GM23338 (cell line): ENCODE data around the gene RAB27B.

ENCODE experiments used
- CREB1 ChIP-seq: fragments of 250-450 bp; sonication (Bioruptor Pico); IDR thresholded peaks from 2 replicates; pipeline ENCODE4 v1.5.0; 2020; ENCODE audit warnings: low read depth, mild to moderate bottlenecking, moderate library complexity
- ETS1 ChIP-seq: IDR thresholded peaks from 2 replicates; pipeline ENCODE4 v1.6.1; 2016; ENCODE audit warnings: antibody characterized with exemption
- EZH2 ChIP-seq: fragments of 200-600 bp; sonication (generic); IDR thresholded peaks from one replicate; pipeline ENCODE4 v1.8.0; 2017; ENCODE audit warnings: antibody characterized with exemption, mild to moderate bottlenecking, low read depth; ENCODE audit not compliant: unreplicated experiment
- EZH2phosphoT487 ChIP-seq: fragments of 200-600 bp; sonication (generic); IDR thresholded peaks from one replicate; pipeline ENCODE4 v1.8.1; 2018; ENCODE audit warnings: antibody characterized with exemption; ENCODE audit not compliant: unreplicated experiment
- JUNB ChIP-seq: IDR thresholded peaks from one replicate; pipeline ENCODE4 v1.6.1; 2016; ENCODE audit warnings: antibody characterized with exemption; ENCODE audit not compliant: unreplicated experiment
- POLR2AphosphoS5 ChIP-seq: IDR thresholded peaks from 2 replicates; pipeline ENCODE4 v1.6.1; 2016; ENCODE audit warnings: antibody characterized with exemption, low read depth
- ZNF114 ChIP-seq: fragments of 250-450 bp; sonication (Bioruptor Pico); IDR thresholded peaks from 2 replicates; pipeline ENCODE4 v1.5.0; 2020; ENCODE audit warnings: mild to moderate bottlenecking, moderate library complexity
- TF ChIP-seq, protein P1 (sequence below), 2 experiments: fragments of 200-600 bp in 1 of 2; sonication (generic) in 1 of 2; conservative IDR thresholded peaks; 2 replicates each; pipeline versions ENCODE4 v1.5.1 to v1.6.1; 2016 to 2017; ENCODE audit warnings: antibody characterized with exemption in 2 of 2, low read depth in 2 of 2, mild to moderate bottlenecking in 2 of 2, moderate library complexity in 1 of 2

GRCh38 chr18:54878659-54879358, 50.5 kb downstream of the RAB27B start:
- TF ChIP-seq EZH2phosphoT487 (no peak), EZH2 (no peak), ZNF114 (no peak), POLR2AphosphoS5 (no peak), JUNB (no peak), ETS1 (no peak), CREB1 (no peak)
- TF ChIP-seq, protein P1, sequence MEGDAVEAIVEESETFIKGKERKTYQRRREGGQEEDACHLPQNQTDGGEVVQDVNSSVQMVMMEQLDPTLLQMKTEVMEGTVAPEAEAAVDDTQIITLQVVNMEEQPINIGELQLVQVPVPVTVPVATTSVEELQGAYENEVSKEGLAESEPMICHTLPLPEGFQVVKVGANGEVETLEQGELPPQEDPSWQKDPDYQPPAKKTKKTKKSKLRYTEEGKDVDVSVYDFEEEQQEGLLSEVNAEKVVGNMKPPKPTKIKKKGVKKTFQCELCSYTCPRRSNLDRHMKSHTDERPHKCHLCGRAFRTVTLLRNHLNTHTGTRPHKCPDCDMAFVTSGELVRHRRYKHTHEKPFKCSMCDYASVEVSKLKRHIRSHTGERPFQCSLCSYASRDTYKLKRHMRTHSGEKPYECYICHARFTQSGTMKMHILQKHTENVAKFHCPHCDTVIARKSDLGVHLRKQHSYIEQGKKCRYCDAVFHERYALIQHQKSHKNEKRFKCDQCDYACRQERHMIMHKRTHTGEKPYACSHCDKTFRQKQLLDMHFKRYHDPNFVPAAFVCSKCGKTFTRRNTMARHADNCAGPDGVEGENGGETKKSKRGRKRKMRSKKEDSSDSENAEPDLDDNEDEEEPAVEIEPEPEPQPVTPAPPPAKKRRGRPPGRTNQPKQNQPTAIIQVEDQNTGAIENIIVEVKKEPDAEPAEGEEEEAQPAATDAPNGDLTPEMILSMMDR (conservative IDR thresholded peaks at IDR 0.05; ENCODE audit: low read depth in 2 of 2), result no peak
